Muscle of arm (tissue), 12 donors: Measurements from ENCODE around the gene HOXC11. TPM values are rescaled to one million over a fixed set of nuclear protein-coding genes. Genes with fewer than 3 reads are reported as not detected.

Experiments used
- DNase-seq: peaks from one replicate; pipeline ENCODE4 v3.0.0-alpha.2; 2013
- polyA plus RNA-seq, 12 donors: library from polyadenylated mRNA; unstranded; fragments of 120-200 nt; gene quantifications; one replicate each; pipeline ENCODE4 v1.2.1, GENCODE V29; 2013; ENCODE audit not compliant: insufficient read length in 12 of 12

HOXC11 gene
- polyA plus RNA-seq, 12 donors: 0.08 TPM; not detected in 11

DNA sequence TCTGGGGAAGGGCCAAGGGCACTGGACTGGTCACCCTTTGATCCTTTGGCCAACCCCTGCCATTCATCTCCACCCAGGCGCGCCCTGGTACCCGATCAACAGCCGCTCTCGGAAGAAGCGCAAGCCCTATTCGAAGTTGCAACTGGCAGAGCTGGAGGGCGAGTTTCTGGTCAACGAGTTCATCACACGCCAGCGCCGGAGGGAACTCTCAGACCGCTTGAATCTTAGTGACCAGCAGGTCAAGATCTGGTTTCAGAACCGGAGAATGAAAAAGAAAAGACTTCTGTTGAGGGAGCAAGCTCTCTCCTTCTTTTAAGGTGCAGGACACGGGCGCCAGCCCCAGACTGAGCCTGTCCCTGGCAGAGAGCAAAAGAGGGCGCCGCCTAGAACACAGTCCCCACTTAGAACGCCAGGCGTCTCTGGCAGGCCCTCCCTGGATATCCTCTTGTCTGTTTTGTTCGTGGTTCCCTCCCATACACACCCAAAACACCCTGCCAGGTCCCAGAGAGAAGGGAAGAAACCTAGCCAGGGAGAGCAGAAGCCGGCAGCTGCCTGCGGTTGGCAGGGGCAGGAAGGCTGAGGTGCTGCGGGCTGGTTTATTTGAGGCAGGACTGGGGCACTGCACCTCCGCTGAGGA is 16.6 kb upstream of the HOXC11 start:
- DNase-seq: no peak

DNA sequence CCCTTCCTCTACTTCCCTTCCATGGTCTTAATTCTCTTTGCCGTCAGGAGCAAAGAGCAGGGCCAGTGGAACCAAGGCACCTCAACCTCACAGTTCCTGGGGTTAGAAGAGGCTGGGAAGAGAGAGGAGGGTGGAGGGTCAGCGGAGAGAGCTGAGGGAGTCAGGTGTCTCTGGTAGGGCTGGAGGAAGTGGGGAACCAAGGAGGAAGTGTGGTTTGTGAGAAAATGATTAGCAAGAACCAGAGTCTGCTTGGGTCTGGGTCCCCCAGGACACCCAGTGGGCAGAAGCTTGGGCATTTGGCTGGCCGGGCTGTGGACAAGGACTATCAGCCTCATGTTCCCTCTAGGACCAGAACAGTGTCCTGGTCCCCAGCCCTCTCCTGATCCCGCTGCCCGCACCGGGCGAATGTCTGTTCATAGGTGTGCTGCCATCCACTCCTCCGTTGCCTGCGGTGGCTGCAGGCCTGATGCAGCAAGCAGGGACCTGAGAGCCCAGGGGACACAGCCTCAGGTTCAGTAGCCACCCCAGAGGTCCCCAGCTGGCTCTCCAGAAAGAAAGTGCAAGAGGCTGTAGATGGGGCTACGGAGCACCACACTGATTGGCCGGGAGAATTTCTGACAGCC is 15.9 kb upstream of the HOXC11 start:
- no peak for DNase-seq

DNA sequence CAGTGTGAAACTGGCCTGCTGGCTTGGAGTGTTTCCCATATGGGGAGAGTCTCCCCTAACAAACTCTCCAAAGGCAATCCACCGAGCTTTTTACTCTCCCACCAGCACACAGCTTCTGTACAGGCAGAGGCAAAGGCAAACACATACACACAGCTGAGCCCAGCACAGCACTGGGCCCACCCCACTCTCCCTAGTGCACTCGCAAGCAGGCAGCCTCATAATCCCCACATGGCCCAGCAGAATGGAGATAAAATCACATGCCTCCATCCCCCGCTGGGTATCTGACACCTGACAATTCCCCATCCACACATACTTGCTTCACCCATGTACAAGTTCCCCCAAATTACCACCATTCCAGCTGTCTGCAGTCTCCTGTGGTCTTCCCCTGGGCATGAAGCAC is 14.8 kb upstream of the HOXC11 start:
- no peak for DNase-seq

DNA sequence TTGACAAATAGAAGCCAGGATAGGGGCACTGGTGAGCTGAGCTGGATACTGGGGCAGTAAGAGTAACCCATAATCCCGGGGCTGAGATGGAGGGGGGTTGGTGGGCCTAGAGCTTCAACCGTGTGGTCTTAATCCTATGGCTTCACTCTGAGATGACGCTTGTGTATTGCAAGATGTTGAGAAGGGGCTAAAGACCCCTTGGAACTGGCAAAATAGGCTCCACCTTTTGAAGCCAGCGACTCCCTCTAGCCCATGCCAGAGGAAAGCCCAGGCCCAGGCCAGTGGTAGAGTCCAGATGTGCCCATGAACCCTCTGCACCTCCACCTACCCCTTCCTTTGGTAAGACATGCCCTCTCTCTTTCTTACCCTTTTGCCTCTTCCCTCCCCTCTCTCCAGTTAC is 13.6 kb upstream of the HOXC11 start:
- no peak for DNase-seq

DNA sequence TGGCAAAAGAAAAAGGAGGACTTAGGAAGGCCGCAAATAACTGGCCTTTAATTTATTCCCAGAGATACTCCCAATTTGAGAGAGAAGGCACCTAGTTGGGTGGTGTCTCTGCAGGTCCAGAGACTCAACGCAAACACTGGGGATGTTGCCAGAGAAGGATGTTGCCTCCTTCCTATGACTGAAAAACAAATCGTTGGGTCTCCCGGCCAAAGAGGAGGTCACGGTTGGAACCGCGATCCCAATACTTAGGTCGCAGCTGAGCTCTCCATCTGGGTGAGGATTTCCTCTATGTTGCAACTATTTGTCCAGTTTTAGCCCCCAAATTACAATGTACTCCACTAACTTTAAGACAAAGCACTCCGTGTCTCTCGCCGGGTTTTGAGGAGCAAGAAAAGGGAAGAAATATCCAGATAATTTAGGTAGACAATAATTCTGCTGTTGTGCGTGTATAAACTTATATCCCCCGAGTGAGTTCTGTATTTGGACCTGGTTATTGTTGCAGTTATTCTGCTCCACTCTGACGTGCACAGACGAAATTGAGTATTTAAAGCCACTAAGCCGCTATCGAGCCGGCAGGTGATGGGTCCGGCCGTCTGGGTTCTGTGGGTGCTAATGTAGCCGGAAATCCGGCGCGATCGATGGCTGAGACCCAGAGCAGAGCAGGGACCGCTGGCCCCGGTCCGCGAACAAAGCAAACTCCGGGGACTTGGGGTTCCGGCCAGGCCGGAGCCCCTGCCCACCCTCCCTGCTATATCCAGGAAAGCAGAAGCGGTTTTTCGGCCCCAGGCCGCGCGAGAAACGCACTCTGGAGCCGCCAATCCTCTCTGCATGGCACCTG is 12.5 kb upstream of the HOXC11 start:
- no peak for DNase-seq

DNA sequence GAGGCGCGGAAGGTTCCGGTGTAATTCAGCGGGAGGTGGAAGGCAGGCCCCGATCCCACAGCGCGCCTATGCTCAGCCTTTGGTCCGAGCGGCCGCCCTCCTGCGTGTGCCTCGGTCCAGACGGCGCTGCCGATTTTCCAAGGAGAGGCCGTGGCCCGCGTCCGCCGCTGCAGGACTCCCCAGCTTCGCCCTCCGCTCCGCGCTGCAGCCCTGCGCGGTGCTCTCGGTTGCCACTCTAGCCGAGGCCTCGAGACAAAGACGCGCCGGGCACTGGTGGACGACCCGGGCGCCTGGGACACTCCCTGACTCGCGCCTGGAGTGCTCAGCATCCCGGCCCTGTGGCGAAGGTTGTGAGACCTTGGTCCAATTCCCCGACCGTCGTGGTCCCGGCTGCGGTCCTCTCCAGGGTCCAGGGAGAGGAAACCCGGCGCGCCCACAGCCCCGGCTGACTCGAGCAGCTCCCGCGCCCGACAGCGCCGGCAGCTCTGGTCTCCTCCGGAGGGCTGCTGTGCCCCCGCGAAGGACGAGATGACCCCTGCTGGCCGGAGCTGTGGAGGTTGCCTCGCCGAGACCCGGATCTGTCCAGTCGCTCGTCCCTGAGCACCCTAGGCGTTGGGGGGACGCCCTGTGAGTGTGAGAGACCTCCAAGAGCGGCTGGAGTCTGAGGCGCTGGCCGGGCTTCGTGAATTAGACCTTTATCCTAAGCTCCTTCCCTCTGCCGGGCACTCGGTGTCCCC is 11.7 kb upstream of the HOXC11 start:
- no peak for DNase-seq

DNA sequence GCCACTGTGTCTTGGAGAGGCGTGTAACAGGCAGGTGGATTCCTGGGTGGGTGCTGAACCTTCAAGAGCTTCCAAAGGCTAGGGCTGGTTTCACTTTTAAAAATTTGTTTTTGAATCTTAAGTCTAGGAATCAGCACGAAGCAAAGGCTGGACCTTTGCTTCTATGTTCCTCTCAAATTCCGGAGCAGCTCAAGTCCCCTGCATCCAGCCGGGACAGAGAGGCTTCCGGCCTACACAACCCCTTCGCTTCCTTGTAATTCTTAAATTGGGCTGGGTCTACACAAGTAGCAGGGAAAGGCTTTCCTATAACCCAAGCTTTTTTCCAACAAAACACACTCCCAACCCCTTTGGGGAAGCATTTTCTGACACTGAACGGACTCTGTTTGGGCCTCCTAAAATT is 9.9 kb upstream of the HOXC11 start:
- no peak for DNase-seq

DNA sequence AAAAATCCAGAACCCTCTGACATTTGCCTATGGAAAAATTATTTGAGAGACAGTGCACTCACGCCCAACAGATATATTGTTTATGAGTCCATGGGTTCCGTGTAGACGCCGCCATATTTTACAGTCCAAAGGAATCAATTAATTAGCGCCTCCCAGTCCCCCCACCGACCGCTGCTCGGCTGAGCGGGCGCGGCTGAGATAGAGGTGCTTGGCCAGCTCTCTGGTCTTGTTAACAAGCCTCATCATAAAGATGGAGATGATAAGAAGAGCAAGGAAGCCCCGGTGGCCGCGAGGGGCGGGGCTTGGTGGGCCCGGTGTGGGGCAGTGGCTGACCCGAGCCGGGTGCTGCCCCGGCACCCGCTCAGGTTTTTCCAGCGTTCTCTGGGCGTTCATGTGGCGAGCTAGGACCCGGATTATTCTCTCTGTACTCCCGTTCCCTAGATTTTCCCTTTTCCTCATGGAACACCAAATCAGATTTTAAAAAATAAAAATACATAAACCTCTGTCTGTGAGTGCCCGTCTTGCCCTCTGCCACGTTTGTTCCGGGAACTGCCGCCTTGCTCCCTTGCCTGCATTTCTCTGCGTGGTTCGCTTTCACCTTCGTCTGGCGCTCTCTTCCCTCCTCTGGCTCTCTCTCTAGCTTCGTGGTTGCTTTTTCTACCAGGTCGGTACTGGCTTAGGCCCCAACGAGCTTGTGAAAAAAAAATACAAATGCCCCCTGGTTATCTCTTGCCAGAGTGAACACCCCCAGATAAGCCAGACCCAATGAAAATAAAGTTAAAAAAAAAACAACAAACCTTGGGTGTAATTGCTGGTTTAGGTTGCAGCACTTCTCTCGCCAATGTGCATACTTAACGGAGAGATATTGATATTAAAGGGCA is 9.3 kb upstream of the HOXC11 start:
- no peak for DNase-seq

DNA sequence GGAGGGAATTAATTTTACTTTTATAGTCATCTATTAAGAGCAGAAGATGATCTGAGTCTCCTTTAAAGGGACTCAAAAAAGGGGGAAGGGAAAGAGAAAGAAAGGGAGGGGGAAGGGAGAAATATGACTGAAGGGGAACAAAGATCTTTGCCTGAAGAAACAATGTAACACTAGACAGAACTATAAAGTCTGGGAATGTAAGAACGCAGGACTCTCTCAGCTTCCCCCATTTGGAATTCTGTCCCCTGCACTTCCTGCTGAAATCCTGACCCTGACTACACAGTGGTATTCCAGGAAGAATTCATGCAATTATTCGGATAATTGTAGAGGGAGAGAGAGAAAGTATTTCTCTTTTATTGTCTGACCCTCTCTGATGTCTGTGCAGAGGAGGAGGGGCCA is 8.6 kb upstream of the HOXC11 start:
- no peak for DNase-seq

DNA sequence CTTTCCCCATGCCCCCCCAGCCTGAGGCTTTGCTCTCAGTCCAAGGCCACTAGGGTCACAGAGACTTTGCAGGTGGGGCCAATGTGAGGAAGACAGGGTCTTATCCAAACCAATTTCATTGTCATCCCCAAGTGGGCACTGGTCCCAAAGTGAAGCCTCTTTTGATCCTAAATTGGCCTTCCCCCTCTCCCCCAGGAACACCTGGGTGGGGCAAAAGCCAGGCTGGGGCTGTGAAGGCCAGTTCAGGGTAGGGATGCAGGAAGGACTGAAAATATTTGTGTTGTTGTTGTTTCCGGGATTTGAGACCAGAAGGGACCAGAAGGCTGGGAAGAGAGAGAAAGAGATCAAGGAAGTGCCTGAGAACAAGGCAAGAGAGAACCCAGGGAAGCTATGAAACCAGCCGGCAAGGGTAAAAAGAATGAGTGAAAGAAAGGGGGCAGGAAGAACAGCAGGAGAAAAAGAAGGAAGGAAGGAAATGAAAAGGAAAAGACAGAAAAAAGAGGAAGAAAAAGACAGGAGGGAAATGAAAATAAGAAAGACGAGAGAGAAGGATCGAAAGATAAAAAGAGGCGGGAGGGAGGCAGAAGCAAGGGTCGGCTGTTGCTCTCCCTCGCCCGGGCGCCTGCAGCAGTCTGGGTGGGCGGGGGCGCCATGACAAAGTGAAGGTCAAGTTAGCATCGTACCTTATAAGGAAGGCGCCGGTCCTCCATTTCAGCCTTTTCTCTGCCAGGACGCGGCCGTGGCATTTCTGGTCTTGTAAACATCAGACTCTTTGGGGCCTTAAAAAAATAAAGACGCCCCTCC is 7.4 kb upstream of the HOXC11 start:
- no peak for DNase-seq

DNA sequence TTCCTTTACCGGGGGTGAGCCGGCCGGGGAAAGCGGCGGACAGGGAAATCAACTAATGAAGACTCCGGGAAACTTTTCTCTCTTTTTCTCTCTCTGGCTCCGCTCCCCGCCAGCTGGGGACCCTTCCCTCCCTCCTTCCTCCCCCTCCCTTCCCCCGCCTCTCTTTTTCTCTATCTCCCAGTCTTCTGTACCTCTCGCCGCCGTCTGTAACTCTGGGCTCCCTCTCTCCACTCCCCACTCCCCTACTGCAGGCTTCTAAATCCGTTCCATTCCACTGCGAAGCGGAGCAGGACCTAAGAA is 6.9 kb upstream of the HOXC11 start:
- no peak for DNase-seq

DNA sequence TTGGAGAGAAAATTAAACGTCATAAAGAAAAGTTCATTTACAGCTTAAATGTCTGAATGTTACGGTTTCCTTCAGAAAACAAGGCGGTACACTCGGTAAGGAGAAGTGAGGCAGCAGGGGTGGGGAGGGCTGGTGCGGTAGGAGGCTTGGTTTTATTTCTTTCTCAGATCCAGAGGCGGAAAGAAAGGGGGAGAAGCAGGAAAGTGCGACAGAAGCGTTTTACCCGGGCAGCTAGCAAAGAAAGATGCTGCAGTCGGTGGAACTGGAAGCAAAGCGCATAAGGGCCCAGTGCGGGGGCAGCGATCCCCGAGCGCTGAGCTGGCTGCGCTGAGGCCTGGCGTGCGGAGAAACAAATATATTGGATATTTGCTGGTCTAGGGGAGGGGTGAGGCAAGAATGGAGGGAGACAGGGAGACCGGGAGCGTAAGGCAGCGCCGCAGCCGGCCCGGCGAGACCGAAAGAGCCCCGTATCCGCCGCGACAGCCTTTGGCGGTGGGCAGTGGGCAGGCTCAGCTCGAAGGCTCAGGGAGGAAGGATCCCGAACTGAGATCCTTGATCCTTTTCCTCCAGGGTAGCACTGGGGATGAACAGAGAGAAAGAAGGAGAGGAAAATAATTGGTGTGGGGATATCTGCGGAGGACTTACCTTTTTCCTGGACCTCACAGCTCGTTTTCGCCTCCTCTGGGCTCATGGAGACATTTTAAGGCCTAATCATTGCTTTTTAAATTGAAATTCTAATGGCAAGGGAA is 6.4 kb upstream of the HOXC11 start:
- DNase-seq: no peak

DNA sequence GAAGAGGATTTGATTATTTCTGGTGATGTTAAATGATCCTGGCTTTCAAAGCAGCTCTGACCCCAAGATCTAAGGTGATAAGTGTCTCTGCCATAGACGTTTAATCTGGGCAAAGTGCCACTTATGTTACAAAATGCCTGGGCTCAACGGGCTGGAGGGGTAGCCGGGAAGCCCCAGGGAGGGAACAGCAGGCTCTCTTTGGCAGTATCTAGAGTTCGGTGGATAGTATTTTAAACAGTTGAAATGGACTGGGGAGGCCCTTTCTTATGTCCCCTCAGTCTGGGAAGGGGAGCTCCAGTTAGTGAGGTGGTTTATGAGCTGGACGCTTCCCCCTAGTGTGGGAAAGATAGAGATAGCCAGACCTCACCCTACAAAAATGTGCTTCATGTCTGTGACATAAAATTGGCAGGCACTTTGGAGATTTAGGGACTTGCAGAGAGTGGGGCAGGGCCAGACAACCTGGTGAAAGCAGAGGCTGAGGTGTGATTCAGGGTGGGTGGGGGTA is 5.5 kb upstream of the HOXC11 start:
- no peak for DNase-seq

DNA sequence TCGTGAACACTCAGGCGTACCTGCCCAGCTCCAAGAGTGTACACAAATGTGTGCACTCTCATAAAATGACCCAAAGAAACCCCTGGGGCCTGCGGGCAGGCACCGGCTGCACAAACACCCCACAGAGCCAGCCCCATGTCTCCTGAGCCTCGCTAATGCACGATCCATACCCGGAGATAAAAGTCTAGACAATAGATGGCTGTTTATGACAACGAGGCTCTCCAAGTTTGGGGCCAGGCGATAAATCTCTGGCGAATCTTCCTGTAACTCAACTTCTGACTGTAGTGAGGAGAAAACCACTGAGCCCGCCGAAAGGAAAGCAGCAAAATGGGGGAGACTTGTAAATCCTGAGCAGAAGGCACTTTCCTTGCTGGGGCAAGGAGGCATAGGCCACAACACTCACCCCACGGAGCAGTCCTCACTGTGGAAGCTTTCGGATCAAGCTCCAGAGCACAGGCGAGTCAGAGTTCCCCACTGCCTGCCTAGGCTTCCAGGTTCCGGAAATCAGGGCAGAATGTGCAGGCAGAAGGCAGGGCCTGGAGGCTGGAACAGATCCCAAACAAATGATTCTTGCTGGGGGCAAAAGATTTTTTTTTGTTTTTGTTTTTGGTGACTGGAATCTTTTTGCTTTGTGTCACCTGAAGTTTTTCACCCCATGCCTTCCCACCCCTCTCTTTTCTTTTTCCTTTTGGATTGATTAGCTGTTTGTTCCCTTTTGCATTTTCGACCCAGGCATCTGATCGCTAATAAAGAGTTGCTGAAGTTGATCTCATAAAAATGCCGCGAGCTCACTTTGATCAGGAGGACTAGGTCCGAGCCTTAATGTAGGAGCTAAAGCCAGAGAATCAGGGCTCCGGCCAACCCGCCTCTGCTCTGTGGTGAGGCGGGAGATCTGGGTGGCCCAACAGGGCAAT is 4.5 kb upstream of the HOXC11 start:
- DNase-seq: no peak

DNA sequence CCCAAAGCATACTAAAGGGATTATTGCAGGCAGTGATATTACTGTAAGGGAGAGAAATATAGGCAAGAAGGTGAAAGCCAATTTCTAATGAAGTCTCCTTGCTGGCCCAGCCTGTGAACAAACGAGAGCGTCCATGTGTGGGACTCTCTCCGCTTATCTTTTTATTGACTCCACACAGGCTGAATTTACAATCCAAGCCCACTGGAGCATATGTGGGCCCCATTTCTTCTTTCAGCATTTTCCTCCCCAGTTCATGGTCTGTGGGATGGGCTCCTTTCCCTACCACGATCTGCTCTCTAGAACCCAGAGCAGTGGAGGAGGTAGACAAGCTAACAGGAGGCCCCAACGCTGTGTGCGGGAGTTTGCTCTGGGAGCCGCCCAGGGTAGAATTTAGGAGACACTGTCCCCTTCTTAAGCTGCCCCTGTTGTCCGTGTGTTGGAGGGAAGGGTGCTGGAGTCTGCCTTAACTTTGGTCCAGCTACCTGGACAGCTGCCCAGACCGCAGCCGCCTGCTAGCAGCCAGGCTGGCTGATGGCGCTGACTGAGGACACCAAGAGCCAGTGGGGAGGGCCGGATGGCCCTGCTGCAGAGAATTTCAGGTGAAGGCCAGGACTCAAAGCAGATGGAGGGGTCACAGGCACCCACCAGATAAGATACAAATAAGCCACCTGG is 3.2 kb upstream of the HOXC11 start:
- no peak for DNase-seq

DNA sequence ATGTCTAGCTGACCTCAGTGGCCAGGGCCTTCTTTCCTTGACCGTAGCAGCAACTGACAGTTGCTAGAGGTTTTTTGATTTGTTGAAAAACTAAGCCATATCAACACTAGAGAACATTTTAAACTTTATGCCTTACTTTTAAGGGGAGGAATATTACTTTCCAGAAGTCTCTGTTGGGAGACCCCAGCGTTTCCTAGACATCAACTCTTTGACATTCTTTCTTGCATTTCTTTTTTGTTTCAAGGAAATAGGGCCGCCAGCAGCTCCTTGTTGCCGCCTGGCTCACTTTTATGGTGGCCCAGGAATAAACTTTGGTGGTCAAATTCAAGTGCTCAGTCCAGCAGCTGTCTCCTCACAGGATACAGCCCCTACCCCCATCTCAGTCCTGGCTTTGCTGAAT is 2.5 kb upstream of the HOXC11 start:
- no peak for DNase-seq

DNA sequence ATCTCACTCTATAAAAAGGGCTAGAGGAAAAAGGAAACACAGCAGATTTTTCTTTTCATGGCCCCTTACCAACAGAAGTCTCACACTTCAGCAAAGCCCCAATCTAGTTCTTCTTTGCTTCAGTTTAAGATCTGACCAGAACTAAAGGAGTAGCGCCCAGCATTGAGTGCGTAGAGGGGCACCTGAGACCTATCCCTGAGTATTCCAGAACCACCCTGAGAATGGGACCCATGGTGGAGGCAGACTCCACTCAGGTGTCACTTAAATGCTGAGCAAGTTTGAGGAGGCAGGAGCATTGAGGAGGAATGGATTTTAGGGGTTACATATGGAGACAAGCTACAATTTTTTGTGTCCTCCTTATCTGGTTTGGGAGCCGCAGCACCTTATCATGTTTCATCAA is 1.8 kb upstream of the HOXC11 start:
- no peak for DNase-seq

DNA sequence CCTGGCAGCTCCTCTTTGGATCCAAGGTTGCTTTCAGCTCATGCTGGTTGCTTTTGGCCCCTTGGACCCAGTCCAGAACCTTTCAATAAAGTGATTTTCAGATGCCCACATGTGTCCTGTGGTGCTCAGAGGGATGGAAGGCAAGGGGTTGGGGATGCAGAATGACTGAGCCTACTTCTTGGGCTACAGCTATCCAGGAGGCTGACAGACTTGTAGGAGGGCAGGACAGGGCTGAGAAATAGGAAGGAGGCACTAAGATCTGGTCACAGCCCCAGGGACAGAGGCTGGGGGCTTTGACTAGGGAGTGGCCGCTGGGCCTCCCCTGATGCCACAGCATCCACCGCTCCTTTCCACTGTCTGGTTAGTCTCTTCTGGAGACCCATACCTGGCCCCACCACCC is 1.2 kb upstream of the HOXC11 start:
- no peak for DNase-seq
